GM12801 (cell line): Measurements from ENCODE around the gene CLIP3.

ENCODE experiments used
- TF ChIP-seq, protein P1 (sequence below): IDR thresholded peaks from one replicate; pipeline ENCODE4 v1.5.1; 2011; ENCODE audit warnings: control low read depth; ENCODE audit not compliant: insufficient read length; ENCODE audit errors: extremely low read depth

CLIP3 gene

DNA sequence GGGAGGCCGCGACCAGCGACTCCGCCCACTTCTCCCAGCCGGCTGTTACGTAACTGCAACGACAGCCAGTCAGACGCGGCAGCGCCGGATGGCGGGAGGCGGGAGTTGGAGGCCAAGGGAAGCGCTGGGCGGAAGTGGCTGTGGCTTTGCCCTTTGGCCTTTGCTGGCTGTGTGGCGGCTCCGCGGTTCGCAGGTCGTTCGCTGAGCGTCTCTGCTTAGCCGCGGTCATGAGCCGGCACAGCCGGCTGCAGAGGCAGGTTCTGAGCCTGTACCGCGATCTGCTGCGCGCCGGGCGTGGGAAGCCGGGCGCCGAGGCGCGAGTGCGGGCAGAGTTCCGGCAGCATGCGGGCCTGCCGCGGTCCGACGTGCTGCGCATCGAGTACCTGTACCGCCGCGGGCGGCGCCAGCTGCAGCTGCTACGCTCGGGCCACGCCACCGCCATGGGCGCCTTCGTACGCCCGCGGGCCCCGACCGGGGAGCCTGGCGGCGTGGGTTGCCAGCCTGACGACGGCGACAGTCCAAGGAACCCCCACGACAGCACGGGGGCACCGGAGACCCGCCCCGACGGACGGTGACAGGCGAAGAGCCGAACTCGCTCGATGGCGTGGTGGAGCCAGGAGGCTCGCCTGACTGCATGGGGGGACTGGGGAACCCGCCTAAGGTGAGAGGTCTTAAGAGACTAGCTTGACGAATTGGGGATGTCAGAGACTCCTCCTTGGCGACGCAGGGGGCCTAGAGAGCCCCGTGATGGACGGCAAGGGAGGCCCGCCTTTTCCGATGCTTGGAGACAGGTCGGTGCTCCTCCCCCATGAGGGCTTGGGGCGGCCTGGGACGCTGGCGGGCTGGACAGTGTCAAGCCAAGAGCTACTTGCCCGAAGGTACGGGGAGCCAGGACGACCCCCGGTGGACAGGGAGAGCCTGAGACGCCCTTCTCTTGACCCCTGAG lies 37.4 kb downstream of the CLIP3 start, which contains the start of gene SDHAF1:
Gene SDHAF1 (plus strand): TSS at position 141 of the 946 bp plus-strand sequence. CDS start 87 bp downstream, at position 228.
- TF ChIP-seq, protein P1, sequence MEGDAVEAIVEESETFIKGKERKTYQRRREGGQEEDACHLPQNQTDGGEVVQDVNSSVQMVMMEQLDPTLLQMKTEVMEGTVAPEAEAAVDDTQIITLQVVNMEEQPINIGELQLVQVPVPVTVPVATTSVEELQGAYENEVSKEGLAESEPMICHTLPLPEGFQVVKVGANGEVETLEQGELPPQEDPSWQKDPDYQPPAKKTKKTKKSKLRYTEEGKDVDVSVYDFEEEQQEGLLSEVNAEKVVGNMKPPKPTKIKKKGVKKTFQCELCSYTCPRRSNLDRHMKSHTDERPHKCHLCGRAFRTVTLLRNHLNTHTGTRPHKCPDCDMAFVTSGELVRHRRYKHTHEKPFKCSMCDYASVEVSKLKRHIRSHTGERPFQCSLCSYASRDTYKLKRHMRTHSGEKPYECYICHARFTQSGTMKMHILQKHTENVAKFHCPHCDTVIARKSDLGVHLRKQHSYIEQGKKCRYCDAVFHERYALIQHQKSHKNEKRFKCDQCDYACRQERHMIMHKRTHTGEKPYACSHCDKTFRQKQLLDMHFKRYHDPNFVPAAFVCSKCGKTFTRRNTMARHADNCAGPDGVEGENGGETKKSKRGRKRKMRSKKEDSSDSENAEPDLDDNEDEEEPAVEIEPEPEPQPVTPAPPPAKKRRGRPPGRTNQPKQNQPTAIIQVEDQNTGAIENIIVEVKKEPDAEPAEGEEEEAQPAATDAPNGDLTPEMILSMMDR = no peak

DNA sequence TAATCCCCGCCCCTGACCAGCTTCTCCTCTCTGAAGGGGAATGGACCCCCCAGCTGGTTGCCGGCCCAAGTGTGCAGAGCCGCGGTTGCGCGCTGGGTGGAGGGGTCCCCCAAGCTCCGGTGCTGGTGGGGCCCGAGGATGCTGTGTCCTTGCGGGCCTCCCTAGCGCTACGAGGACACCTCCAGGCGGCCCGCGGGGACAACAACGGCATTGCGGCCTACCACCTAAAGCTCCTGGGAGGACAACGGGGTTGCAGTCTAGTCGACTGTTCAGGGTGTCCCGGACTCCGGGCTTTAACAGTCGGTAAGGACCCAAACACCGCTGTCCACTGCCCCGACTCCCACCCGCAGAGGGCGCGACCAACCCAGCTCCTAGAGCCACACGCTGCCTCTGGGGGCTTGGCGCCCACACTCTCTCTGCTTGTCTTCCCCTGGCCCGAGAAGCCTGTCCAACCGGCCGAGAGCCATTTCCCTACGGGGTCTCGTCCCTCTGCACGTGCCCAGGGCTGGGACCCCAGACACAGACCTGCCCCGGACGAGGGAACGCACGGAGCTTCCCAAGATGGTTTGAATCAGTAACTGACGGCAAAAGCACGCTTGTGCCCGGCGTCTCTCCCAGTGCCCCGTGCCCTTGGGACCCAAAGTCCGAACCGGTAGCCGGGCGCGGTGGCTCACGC lies 38.6 kb downstream of the CLIP3 start:
- TF ChIP-seq, protein P1 = no peak

DNA sequence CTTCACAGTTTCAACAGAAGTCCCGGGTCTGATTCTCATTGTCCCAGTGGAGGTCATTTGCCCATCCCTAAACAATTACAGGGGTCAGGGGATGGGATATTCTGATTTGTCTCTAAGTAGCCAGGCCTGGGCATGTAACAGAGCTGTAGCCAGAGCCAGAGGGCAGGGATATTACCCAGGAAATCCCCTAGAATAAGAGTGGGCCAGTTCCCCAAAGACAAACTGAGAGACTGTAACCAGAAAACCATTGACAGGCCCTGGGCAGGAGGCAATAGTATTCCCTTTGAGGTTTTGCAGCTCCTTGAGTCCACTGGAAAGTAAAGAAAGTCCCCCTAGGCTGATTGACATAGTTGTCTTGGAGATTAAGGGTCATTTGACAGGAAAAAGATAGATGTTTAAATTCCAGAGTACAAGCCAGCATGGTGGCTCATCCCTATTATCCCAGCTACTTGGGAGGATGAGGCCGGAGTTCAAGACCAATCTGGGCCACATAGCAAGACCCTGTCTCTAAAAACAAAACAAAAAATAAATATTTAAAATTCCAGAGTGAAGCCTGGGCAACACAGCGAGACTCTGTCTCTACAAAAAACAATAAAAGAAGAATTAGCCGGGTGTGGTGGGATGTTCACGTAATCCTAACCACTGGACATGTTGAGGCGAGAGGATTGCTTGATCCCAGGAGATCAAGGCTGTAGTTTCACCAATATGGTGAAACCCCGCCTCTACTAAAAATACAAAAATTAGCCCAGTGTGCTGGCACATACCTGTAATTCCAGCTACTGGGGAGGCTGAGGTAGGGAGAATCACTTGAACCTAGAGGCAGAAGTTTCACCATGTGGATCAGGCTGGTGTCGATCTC lies 39.5 kb downstream of the CLIP3 start:
- TF ChIP-seq, protein P1 = no peak

DNA sequence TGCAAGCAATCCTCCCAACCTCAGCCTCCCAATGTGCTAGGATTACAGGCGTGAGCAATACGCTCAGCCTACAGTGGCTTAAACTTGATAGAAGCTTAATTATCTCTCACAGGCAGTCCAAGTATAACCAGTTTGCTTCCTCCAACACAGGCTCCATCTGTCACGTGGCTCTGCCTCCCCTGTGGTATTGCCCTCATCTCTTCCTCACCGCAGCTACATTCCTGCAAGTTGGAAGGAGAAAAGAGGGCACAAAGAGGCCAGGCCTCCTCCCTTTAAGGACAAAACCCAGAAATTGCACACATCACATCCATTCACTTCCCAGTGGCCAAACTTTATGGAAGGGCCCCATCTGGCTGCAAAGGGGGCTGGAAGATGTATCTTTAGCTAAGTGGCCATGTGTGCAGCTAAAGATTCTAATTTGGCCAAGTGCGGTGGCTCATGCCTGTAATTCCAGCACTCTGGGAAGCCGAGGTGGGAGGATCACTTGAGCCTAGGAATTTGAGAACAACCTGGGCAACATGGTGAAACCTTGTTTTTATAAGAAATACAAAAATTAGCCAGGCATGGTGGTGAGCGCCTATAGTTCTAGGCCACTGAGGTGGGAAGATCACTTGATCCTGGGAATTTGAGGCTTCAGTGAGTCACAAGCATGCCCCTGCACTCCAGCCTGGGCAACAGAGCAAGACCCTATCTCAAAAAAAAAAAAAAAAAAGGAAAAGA lies 40.8 kb downstream of the CLIP3 start:
- TF ChIP-seq, protein P1 = no peak

DNA sequence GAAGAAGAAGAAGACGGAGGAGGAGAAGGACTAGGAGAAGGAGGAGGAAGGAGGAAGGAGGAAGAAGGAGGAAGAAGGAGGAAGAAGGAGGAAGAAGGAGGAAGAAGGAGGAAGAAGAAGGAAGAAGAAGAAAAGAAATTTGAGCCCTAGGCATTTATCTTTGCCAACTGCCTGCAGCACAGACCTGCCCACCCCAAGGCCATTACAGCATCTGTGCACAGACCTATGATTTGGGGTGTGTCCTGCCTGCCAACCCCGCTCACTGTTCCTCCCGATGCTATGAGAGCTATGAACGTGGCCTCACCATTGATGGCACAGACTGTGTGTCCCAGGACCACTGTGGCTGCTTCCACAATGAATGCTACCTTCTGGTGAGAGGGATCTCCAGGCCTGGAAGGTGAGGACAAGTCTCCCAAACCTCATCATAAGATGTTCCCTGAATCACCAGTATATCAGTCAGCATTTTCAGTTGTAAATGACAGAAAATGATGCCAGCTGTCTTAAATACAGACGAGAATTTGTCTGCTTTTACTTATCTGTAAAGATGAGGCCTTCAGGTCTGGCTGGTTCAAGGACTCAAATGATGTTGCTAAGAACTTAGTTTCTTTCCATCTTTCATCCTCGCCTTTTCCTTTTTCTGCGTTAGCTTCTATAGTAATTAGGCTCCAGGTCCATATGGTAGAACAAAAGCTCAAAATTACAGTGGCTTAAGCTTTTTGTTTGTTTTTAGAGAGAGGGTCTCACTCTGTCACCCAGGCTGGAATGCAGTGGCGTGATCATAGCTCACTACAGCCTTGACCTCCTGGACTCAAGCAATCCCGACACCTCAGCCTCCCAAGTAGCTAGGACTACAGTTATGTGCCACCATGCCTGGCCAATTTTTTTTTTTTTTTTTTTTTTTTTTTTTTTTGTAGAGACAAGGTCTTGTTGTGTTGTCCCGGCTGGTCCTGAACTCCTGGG lies 41.6 kb downstream of the CLIP3 start:
- TF ChIP-seq, protein P1 = no peak

DNA sequence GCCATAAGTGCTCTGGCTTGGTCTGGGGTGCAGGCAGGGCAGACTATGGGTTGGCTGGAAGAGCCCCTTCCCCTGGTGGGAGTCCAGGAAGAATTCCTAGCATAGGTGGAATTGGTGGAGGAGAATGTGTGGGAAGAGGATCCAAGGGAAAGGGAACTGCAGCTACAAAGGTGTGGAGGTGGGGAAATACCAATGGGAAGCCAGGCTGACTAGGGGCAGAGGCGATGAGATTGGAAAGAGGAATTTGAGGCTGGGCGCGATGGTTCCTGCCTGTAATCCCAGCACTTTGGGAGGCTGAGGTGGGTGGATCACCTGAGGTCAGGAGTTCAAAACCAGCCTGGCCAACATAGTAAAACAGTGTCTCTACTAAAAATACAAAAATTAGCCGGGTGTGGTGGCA lies 42.5 kb downstream of the CLIP3 start:
- TF ChIP-seq, protein P1 = no peak
